ENCODE data around the gene THOC5. TPM values are rescaled to one million over a fixed set of nuclear protein-coding genes. Genes with fewer than 3 reads are reported as not detected.

THOC5 gene
- total RNA-seq, 1 experiment from 2014 or later: 80.6 TPM

DNA sequence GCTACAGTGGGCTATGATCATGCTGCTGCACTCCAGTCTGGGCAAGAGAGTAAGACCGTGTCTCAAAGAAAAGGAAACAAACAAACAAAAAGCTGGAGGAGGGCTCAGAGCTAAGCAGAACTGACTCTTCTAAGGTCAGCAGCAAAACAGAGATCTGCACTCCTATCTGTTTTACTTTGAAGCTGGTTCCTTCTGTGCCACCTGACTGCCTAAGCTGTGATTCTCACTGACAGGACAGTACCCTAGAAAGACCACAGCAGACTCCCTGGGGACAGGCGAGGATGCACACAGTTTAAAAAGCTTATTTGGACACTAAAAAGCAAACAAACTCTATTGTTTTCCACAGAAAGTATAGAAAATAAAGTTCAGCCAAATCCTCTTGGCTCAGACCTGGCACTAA lies 43.0 kb downstream of the THOC5 start:
- TF ChIP-seq, protein P1, sequence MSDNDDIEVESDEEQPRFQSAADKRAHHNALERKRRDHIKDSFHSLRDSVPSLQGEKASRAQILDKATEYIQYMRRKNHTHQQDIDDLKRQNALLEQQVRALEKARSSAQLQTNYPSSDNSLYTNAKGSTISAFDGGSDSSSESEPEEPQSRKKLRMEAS (IDR thresholded peaks at IDR 0.05): no peak
- TF ChIP-seq YY1 (IDR thresholded peaks at IDR 0.05; ENCODE audit: extremely low read depth, insufficient replicate concordance, low read depth, low read length) (no peak), TCF7L2 (IDR thresholded peaks at IDR 0.05; ENCODE audit: borderline replicate concordance, extremely low read depth, insufficient read depth, insufficient read length) (no peak), POLR2AphosphoS5 (IDR thresholded peaks at IDR 0.05; ENCODE audit: low read depth, low read length) (no peak), EZH2phosphoT487 (IDR thresholded peaks at IDR 0.05; ENCODE audit: borderline replicate concordance) (no peak), ZFX (IDR thresholded peaks at IDR 0.05) (no peak), ELF1 (IDR thresholded peaks at IDR 0.05; ENCODE audit: borderline replicate concordance, low read depth) (no peak), SRF (IDR thresholded peaks at IDR 0.05; ENCODE audit: low read depth) (no peak)
- TF ChIP-seq, protein P2, sequence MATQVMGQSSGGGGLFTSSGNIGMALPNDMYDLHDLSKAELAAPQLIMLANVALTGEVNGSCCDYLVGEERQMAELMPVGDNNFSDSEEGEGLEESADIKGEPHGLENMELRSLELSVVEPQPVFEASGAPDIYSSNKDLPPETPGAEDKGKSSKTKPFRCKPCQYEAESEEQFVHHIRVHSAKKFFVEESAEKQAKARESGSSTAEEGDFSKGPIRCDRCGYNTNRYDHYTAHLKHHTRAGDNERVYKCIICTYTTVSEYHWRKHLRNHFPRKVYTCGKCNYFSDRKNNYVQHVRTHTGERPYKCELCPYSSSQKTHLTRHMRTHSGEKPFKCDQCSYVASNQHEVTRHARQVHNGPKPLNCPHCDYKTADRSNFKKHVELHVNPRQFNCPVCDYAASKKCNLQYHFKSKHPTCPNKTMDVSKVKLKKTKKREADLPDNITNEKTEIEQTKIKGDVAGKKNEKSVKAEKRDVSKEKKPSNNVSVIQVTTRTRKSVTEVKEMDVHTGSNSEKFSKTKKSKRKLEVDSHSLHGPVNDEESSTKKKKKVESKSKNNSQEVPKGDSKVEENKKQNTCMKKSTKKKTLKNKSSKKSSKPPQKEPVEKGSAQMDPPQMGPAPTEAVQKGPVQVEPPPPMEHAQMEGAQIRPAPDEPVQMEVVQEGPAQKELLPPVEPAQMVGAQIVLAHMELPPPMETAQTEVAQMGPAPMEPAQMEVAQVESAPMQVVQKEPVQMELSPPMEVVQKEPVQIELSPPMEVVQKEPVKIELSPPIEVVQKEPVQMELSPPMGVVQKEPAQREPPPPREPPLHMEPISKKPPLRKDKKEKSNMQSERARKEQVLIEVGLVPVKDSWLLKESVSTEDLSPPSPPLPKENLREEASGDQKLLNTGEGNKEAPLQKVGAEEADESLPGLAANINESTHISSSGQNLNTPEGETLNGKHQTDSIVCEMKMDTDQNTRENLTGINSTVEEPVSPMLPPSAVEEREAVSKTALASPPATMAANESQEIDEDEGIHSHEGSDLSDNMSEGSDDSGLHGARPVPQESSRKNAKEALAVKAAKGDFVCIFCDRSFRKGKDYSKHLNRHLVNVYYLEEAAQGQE (IDR thresholded peaks at IDR 0.05; ENCODE audit: low read depth): no peak
- Histone ChIP-seq H3K27me3 (ENCODE audit: insufficient read depth, low read length) (no peaks in the 10 kb centered on the region), H3K79me2 (ENCODE audit: insufficient read depth, low read length) (no peaks in the 10 kb centered on the region), H3K4me1 (ENCODE audit: control insufficient read depth in 1 of 2, insufficient read depth in 2 of 2, low read length in 2 of 2) (no peaks in the 10 kb centered on the region), H3K9ac (ENCODE audit: low read length) (no peak overlapping the region), H3K27ac (ENCODE audit: low read depth, low read length) (no peak overlapping the region), H3K9me2 (ENCODE audit: insufficient read depth) (no peaks in the 10 kb centered on the region), H3K36me3 (ENCODE audit: control insufficient read depth in 1 of 2, insufficient read depth in 2 of 2, low read length in 2 of 2) (peaks cover 50 to 52% of the 10 kb centered on the region in 2 experiments), H2AFZ (ENCODE audit: low read depth, low read length, poor library complexity, severe bottlenecking) (no peak overlapping the region), H3K4me3 (replicated peaks in 1 of 2; ENCODE audit: low read depth in 1 of 2, low read length in 2 of 2) (no peak overlapping the region), H3K9me3 (ENCODE audit: control insufficient read depth in 1 of 2, insufficient read depth in 1 of 2, low read depth in 1 of 2, low read length in 2 of 2) (no peaks in the 10 kb centered on the region), H3K4me2 (ENCODE audit: low read length) (no peak overlapping the region), H4K20me1 (ENCODE audit: insufficient read depth) (no peaks in the 10 kb centered on the region)
- ChIA-PET RAD21 (ENCODE audit: low non-redundant PET in 1 of 2, low total read pairs in 2 of 2, uncharacterized antibody in 2 of 2, unreplicated experiment in 2 of 2) (no interaction called here), POLR2A (no interaction called here), CTCF (no interaction called here)
- intact Hi-C loops (cut with micrococcal nuclease): no loop called here
- BruUV-seq (replicated peaks): no TSS peak
- DNase-seq (ENCODE audit: low read depth, low spot score) (no peak), ATAC-seq (no peak)

Measured in HCT116 (cell line).